ENCODE results near the gene PPM1H. TPM values are rescaled to one million over a fixed set of nuclear protein-coding genes. Genes with fewer than 3 reads are reported as not detected.

Gene PPM1H
- polyA plus RNA-seq, 1 experiment = 2.3 TPM

DNA sequence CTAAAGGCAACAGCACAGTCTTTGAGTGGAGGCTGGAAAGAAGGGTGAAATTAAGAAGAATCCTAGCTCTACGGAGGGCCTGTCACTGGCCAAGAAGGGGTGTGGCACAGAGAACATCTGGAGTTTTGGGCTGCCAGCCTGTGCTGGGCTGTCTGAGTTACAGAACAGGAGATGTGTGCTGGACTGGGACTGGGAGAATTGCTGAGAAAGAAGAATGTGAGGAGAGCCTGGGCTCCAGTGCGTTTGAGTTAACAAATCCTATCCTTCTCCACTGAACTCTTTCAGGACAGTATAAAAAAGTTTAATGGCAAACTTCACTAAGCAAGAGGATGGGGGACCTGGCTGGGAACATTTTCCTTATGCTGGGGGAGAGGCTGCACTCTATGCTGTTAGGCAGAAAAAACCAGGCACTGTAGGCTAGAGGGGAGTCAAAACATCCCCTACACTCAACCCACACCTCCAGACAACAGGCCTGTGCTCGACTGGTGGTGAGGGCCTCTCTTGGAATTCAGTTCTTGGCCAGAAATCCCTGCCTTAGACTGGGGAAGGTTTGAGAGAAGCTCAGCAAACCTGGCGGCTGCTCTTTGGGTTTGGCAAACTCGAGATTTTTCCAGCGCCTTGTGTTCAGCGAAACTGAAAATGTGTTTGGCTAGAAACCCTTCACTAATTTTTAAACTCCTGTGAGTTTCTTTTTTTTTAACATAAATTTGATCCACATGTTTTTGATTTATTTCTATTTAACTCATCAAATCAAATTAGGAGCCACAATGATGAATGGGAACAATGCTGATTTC is 251.0 kb downstream of the PPM1H start:
- TF ChIP-seq, protein P1, sequence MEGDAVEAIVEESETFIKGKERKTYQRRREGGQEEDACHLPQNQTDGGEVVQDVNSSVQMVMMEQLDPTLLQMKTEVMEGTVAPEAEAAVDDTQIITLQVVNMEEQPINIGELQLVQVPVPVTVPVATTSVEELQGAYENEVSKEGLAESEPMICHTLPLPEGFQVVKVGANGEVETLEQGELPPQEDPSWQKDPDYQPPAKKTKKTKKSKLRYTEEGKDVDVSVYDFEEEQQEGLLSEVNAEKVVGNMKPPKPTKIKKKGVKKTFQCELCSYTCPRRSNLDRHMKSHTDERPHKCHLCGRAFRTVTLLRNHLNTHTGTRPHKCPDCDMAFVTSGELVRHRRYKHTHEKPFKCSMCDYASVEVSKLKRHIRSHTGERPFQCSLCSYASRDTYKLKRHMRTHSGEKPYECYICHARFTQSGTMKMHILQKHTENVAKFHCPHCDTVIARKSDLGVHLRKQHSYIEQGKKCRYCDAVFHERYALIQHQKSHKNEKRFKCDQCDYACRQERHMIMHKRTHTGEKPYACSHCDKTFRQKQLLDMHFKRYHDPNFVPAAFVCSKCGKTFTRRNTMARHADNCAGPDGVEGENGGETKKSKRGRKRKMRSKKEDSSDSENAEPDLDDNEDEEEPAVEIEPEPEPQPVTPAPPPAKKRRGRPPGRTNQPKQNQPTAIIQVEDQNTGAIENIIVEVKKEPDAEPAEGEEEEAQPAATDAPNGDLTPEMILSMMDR (IDR thresholded peaks at IDR 0.05; ENCODE audit: insufficient read depth, low read depth, low read length) = no peak
- H3K27me3 ChIP-seq (ENCODE audit: control insufficient read depth, insufficient read depth, low read length) = no peaks in the 10 kb centered on the region
- no peak overlapping the region for H3K4me3 ChIP-seq (ENCODE audit: low read depth, low read length)
- H3K36me3 ChIP-seq (ENCODE audit: control insufficient read depth, insufficient read depth, low read length) = no peaks in the 10 kb centered on the region
- ChIA-PET CTCF (interaction anchor here (1.1 to 3.4 kb wide), 4 partner anchors 9 to 246 kb away, joined by 3 to 10 read pairs (median 4); no protein-coding TSS in a partner anchor), POLR2A (interaction anchor here (0.6 to 0.7 kb wide), 2 partner anchors 20 to 34 kb away, joined by 3 to 7 read pairs; no protein-coding TSS in a partner anchor)
- no peak for DNase-seq (ENCODE audit: low read depth)

DNA sequence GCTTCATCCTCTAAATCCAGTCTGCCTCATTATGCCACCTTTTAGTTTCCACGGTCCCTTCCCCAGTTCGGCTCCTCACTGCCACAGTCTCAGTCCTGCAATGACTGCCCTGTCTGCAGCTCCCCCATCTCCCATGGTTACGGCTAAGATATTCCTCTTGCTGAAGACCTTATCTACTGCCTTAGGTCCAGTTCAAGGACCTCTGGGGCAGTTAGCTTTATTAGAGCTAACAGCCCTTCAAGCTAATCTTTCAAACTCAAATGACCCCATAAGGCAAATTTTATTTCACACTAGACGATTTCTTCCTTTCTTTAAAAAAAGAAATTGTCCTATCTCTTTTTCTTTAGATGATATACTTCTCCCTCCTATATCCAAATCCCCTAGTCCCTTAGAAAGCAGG is 253.6 kb downstream of the PPM1H start:
- H3K27me3 ChIP-seq (ENCODE audit: control insufficient read depth, insufficient read depth, low read length) = no peaks in the 10 kb centered on the region
- DNase-seq (ENCODE audit: low read depth) = no peak
- H3K4me3 ChIP-seq (ENCODE audit: low read depth, low read length) = no peak overlapping the region
- TF ChIP-seq, protein P1 (IDR thresholded peaks at IDR 0.05; ENCODE audit: insufficient read depth, low read depth, low read length) = no peak
- no peaks in the 10 kb centered on the region for H3K36me3 ChIP-seq (ENCODE audit: control insufficient read depth, insufficient read depth, low read length)
- ChIA-PET CTCF (interaction anchor here (2.3 kb wide), 1 partner anchor 15 kb away, joined by 6 read pairs; no protein-coding TSS in a partner anchor), POLR2A (no interaction called here)

DNA sequence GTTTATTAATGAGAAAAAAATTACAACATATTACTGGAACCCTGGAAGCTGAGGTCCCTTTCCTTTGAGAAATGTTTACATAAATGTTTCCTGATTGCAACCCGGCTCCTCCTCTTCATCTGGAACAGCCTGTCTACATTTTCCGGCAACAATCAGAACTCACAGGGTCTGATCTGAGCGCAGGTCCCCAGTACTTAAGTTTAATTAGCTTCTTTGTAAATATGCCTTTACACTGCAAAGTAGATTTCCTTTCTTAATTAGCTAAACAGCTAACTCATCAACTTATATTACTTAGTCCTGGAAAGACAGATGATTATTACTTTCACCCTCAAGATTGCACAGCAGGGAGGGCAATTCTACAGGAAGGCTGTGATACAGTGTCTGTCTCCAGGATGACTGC is 255.3 kb downstream of the PPM1H start:
- POLR2A ChIA-PET = no interaction called here
- CTCF ChIA-PET = interaction anchor here (0.9 to 1.3 kb wide), 3 partner anchors 31 to 114 kb away, joined by 3 to 4 read pairs (median 4); no protein-coding TSS in a partner anchor
- no peaks in the 10 kb centered on the region for H3K27me3 ChIP-seq (ENCODE audit: control insufficient read depth, insufficient read depth, low read length)
- no peak overlapping the region for H3K4me3 ChIP-seq (ENCODE audit: low read depth, low read length)
- no peaks in the 10 kb centered on the region for H3K36me3 ChIP-seq (ENCODE audit: control insufficient read depth, insufficient read depth, low read length)
- TF ChIP-seq, protein P1 (IDR thresholded peaks at IDR 0.05; ENCODE audit: insufficient read depth, low read depth, low read length) = no peak
- DNase-seq (ENCODE audit: low read depth) = no peak

DNA sequence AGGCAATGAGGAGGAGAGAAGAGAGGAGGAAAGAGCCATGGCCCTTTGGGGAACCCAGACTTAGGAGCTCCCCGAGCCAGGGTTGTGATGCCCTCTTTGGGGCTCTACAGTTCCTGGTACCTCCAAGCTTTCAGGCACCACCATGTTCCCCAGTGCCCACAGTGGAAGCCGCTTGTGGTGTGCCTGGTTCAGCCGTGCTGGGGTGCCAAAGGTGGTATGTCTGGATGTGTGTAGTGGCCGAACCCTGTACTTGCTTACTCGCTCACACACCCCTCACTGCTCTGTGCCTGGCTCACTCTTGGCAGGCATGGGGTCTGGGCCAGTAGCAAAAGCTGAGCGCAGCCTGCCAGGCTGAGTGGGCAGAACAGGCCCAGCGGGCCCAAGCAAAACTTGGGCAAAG is 257.6 kb downstream of the PPM1H start:
- Histone ChIP-seq H3K36me3 (ENCODE audit: control insufficient read depth, insufficient read depth, low read length) (no peaks in the 10 kb centered on the region), H3K27me3 (ENCODE audit: control insufficient read depth, insufficient read depth, low read length) (no peaks in the 10 kb centered on the region), H3K4me3 (ENCODE audit: low read depth, low read length) (no peak overlapping the region)
- POLR2A ChIA-PET = no interaction called here
- no peak for DNase-seq (ENCODE audit: low read depth)
- TF ChIP-seq, protein P1 (IDR thresholded peaks at IDR 0.05; ENCODE audit: insufficient read depth, low read depth, low read length) = no peak
- CTCF ChIA-PET = no interaction called here

DNA sequence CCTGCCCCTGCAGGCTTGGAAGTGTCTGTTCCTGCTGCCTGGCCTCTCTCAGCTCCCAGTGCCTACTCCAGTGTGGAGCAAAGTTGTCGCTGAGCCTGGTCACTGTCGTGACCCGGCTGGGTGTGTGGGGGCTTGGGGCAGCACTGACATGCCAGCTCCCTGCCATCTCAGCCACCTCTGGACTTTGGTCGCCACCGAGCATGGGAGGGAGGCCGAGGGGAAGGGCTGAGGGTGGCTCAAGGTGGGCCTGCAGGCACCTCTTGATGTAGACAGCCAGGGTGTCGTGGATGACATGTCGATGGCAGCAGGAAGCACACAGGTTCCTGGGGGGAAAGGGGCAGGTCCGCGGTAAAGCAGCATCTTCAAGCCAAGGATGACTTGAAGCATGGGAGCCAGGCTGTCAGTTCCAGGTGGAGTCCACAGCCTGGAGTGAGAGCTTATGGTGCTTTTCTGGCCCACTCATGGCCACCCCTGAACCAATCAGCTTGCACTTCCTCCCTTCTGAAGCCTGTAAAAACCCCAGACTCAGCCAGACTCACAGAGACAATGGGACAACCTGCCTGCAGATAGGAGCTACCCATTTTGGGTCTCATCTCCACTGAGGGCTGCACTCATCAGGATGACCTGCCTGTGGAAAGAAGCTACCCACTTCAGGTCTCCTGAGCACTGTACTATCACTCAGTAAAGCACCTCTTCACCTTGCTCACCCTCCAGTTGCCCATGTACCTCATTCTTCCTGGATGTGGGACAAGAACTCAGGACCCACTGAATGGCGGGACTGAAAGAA is 258.2 kb downstream of the PPM1H start:
- Histone ChIP-seq H3K4me3 (ENCODE audit: low read depth, low read length) (no peak overlapping the region), H3K27me3 (ENCODE audit: control insufficient read depth, insufficient read depth, low read length) (no peaks in the 10 kb centered on the region), H3K36me3 (ENCODE audit: control insufficient read depth, insufficient read depth, low read length) (no peaks in the 10 kb centered on the region)
- TF ChIP-seq, protein P1 (IDR thresholded peaks at IDR 0.05; ENCODE audit: insufficient read depth, low read depth, low read length) = no peak
- ChIA-PET POLR2A (no interaction called here), CTCF (no interaction called here)
- DNase-seq (ENCODE audit: low read depth) = no peak

Measured in BJ (cell line).